Keratinocyte (primary cell): Measurements from ENCODE around the gene SNCAIP. TPM values are rescaled to one million over a fixed set of nuclear protein-coding genes. Genes with fewer than 3 reads are reported as not detected.

ENCODE experiments used
- DNase-seq: peaks from one replicate; pipeline ENCODE4 v3.0.0-alpha.2; 2011; ENCODE audit warnings: low read depth, missing footprints, low spot score
- FAIRE-seq: peaks from 2 replicates; lab custom pipeline; 2011; peaks lifted over from hg19 to GRCh38; lab: Jason Lieb, UNC
- H2AFZ ChIP-seq: 2 replicates; pipeline ENCODE4 v1.6.0; 2012; ENCODE audit warnings: low read length, control low read depth, inconsistent platforms; ENCODE audit not compliant: control insufficient read depth
- H3K27ac ChIP-seq: 2 replicates; pipeline ENCODE4 v1.5.1; 2011; ENCODE audit warnings: low read length; ENCODE audit not compliant: control insufficient read depth, insufficient read depth
- H3K27me3 ChIP-seq: 3 replicates; pipeline ENCODE4 v1.6.0; 2011; ENCODE audit warnings: low read length; ENCODE audit not compliant: control insufficient read depth, insufficient read depth; ENCODE audit errors: extremely low read depth
- H3K36me3 ChIP-seq, 2 experiments: 2 replicates in 1 of 2; 3 replicates in 1 of 2; pipeline ENCODE4 v1.5.1; 2011; ENCODE audit warnings: low read length in 2 of 2, mild to moderate bottlenecking in 1 of 2; ENCODE audit not compliant: control insufficient read depth in 2 of 2, insufficient read depth in 2 of 2; ENCODE audit errors: extremely low read depth in 1 of 2
- H3K4me1 ChIP-seq: 3 replicates; pipeline ENCODE4 v1.5.1; 2011; ENCODE audit warnings: low read length; ENCODE audit not compliant: control insufficient read depth, insufficient read depth; ENCODE audit errors: extremely low read depth
- H3K4me2 ChIP-seq: 3 replicates; pipeline ENCODE4 v1.6.0; 2011; ENCODE audit warnings: low read depth, low read length; ENCODE audit not compliant: control insufficient read depth, insufficient read depth; ENCODE audit errors: extremely low read depth
- H3K4me3 ChIP-seq, 3 experiments: fragments of 200-600 bp in 1 of 3; sonication (generic) in 1 of 3; 2 replicates in 2 of 3; 3 replicates in 1 of 3; pipeline ENCODE4 v1.5.1; 2011 to 2016; ENCODE audit warnings: low read length in 3 of 3, mild to moderate bottlenecking in 3 of 3, control low read depth in 2 of 3, inconsistent platforms in 1 of 3, low read depth in 1 of 3, mixed read lengths in 1 of 3, mixed run types in 1 of 3, moderate library complexity in 1 of 3; ENCODE audit not compliant: control insufficient read depth in 2 of 3, insufficient read depth in 2 of 3; ENCODE audit errors: extremely low read depth in 1 of 3
- H3K79me2 ChIP-seq: 2 replicates; pipeline ENCODE4 v1.6.0; 2012; ENCODE audit warnings: low read length; ENCODE audit not compliant: control insufficient read depth, insufficient read depth
- H3K9ac ChIP-seq: 3 replicates; pipeline ENCODE4 v1.6.0; 2011; ENCODE audit warnings: low read length; ENCODE audit not compliant: control insufficient read depth, insufficient read depth; ENCODE audit errors: extremely low read depth
- H3K9me1 ChIP-seq: 3 replicates; pipeline ENCODE4 v1.6.0; 2011; ENCODE audit warnings: low read length; ENCODE audit not compliant: control insufficient read depth, insufficient read depth; ENCODE audit errors: extremely low read depth
- H3K9me3 ChIP-seq: 2 replicates; pipeline ENCODE4 v1.5.1; 2012; ENCODE audit warnings: low read depth, low read length; ENCODE audit not compliant: control insufficient read depth
- H4K20me1 ChIP-seq: 3 replicates; pipeline ENCODE4 v1.6.0; 2011; ENCODE audit warnings: low read length; ENCODE audit not compliant: control insufficient read depth, insufficient read depth; ENCODE audit errors: extremely low read depth
- CTCF ChIP-seq, 3 experiments: IDR thresholded peaks in 1 of 3; conservative IDR thresholded peaks in 1 of 3; optimal IDR thresholded peaks in 1 of 3; 2 replicates in 2 of 3; 3 replicates in 1 of 3; pipeline versions ENCODE3 to v1.5.1; 2011; ENCODE audit warnings: low read length in 3 of 3, mild to moderate bottlenecking in 3 of 3, moderate library complexity in 2 of 3, control low read depth in 1 of 3, inconsistent platforms in 1 of 3; ENCODE audit not compliant: insufficient read depth in 2 of 3; ENCODE audit errors: extremely low read depth in 1 of 3
- EZH2 ChIP-seq: IDR thresholded peaks from one replicate; pipeline ENCODE4 v1.6.1; 2012; ENCODE audit warnings: inconsistent platforms, mild to moderate bottlenecking, low read length, moderate library complexity
- dilution Hi-C: fragments of 300-500 bp; cut with MboI; formaldehyde crosslinking; loops from one replicate; pipeline ENCODE4 v1.7.0; 2020; ENCODE audit warnings: low sequenced_read_pairs; ENCODE audit not compliant: extremely low pct_ligation_motif_present
- polyA plus RNA-seq, 5 experiments: library from polyadenylated mRNA; depleted of rRNA in 3 of 5; stranded (reverse) in 3 of 5; stranded (forward) in 1 of 5; unstranded in 1 of 5; fragments of >200 nt; gene quantifications; 1 replicate in 1 of 5; 2 replicates in 3 of 5; 3 replicates in 1 of 5; pipeline versions ENCODE4 v1.2.1 to v1.2.3, GENCODE V29; 2011 to 2012; ENCODE audit warnings: missing spikeins in 2 of 5, low read depth in 1 of 5, low replicate concordance in 1 of 5

Gene SNCAIP
- polyA plus RNA-seq, 1 donor (not counting 4 experiments of a cell fraction or from before 2014, with no cell fraction given): not detected

- Histone ChIP-seq H3K4me2 (no peak overlapping the region), H3K79me2 (no peaks in the 10 kb centered on the region), H4K20me1 (no peaks in the 10 kb centered on the region), H3K27me3 (no peaks in the 10 kb centered on the region), H3K9me3 (no peaks in the 10 kb centered on the region), H3K4me3 (no peak overlapping the region), H3K36me3 (no peaks in the 10 kb centered on the region), H3K9me1 (no peaks in the 10 kb centered on the region), H3K27ac (no peak overlapping the region), H3K4me1 (no peaks in the 10 kb centered on the region), H3K9ac (no peak overlapping the region), H2AFZ (no peak overlapping the region)
- DNase-seq (no peak), FAIRE-seq (no peak)
- dilution Hi-C loops: no loop called here
- TF ChIP-seq EZH2 (no peak), CTCF (optimal IDR thresholded peaks at IDR 0.05 in 1 of 3, IDR thresholded peaks at IDR 0.05 in 1 of 3, conservative IDR thresholded peaks at IDR 0.05 in 1 of 3; ENCODE audit: extremely low read depth in 1 of 3, insufficient read depth in 2 of 3, low read length in 3 of 3) (no peak)
Measured at GRCh38 chr5:122464191-122464590, 152.2 kb downstream of the SNCAIP start.

- Histone ChIP-seq H3K4me1 (no peaks in the 10 kb centered on the region), H2AFZ (no peak overlapping the region), H3K27ac (no peak overlapping the region), H3K9me1 (no peaks in the 10 kb centered on the region), H3K4me2 (no peak overlapping the region), H3K27me3 (no peaks in the 10 kb centered on the region), H3K4me3 (no peak overlapping the region), H3K9ac (no peak overlapping the region), H3K36me3 (no peaks in the 10 kb centered on the region), H3K9me3 (no peaks in the 10 kb centered on the region), H3K79me2 (no peaks in the 10 kb centered on the region), H4K20me1 (no peaks in the 10 kb centered on the region)
- DNase-seq (no peak), FAIRE-seq (no peak)
- no peak for TF ChIP-seq CTCF (optimal IDR thresholded peaks at IDR 0.05 in 1 of 3, IDR thresholded peaks at IDR 0.05 in 1 of 3, conservative IDR thresholded peaks at IDR 0.05 in 1 of 3; ENCODE audit: extremely low read depth in 1 of 3, insufficient read depth in 2 of 3, low read length in 3 of 3)
- no peak for TF ChIP-seq EZH2
- dilution Hi-C loops: no loop called here
Measured at GRCh38 chr5:122465031-122465577, 153.1 kb downstream of the SNCAIP start.
